Mesendoderm (in vitro differentiated cells): ENCODE results near the gene ALDH16A1.
A peak's percentile ranks its signal among the peaks of the same experiment; 100 is the strongest.

ENCODE experiments used
- DNase-seq: peaks from one replicate; pipeline ENCODE4 v3.0.0; 2013
- H2AK5ac ChIP-seq: 2 replicates; pipeline ENCODE4 v1.6.1; 2013; ENCODE audit warnings: low read length, inconsistent platforms
- H2BK120ac ChIP-seq: 2 replicates; pipeline ENCODE4 v1.6.1; 2013; ENCODE audit warnings: low read depth, mild to moderate bottlenecking, low read length, moderate library complexity, mixed read lengths
- H2BK15ac ChIP-seq: replicated peaks from 2 replicates; pipeline ENCODE4 v1.6.1; 2013; ENCODE audit warnings: low read depth, mild to moderate bottlenecking, moderate library complexity
- H2BK5ac ChIP-seq: 2 replicates; pipeline ENCODE4 v1.6.1; 2013; ENCODE audit warnings: low read length, inconsistent platforms
- H3K18ac ChIP-seq: 2 replicates; pipeline ENCODE4 v1.6.1; 2013; ENCODE audit warnings: mild to moderate bottlenecking, low read length, mixed read lengths
- H3K23ac ChIP-seq: one replicate; pipeline ENCODE4 v1.6.1; 2013; ENCODE audit warnings: low read length
- H3K27ac ChIP-seq: 2 replicates; pipeline ENCODE4 v1.5.1; 2013; ENCODE audit warnings: low read depth, mild to moderate bottlenecking, inconsistent platforms, low read length, moderate library complexity
- H3K27me3 ChIP-seq: 2 replicates; pipeline ENCODE4 v1.6.1; 2013; ENCODE audit warnings: low read length, control low read depth, mild to moderate bottlenecking, inconsistent platforms; ENCODE audit not compliant: insufficient read depth, poor library complexity
- H3K36me3 ChIP-seq: 2 replicates; pipeline ENCODE4 v1.6.1; 2013; ENCODE audit warnings: low read length, inconsistent platforms; ENCODE audit not compliant: control insufficient read depth, insufficient read depth
- H3K4ac ChIP-seq: one replicate; pipeline ENCODE4 v1.6.1; 2013; ENCODE audit warnings: low read depth, mild to moderate bottlenecking, low read length, moderate library complexity
- H3K4me1 ChIP-seq: 2 replicates; pipeline ENCODE4 v1.6.1; 2013; ENCODE audit warnings: low read depth, low read length, inconsistent platforms; ENCODE audit not compliant: control insufficient read depth
- H3K4me2 ChIP-seq: 2 replicates; pipeline ENCODE4 v1.6.1; 2013; ENCODE audit warnings: low read length
- H3K4me3 ChIP-seq: 2 replicates; pipeline ENCODE4 v1.5.1; 2013; ENCODE audit warnings: mild to moderate bottlenecking, low read length
- H3K56ac ChIP-seq: one replicate; pipeline ENCODE4 v1.6.1; 2013; ENCODE audit warnings: low read length
- H3K79me1 ChIP-seq: 2 replicates; pipeline ENCODE4 v1.6.1; 2013; ENCODE audit warnings: low read length, inconsistent platforms
- H3K79me2 ChIP-seq: 2 replicates; pipeline ENCODE4 v1.6.1; 2013; ENCODE audit warnings: mild to moderate bottlenecking, low read length; ENCODE audit not compliant: control insufficient read depth, insufficient read depth
- H3K9ac ChIP-seq: 2 replicates; pipeline ENCODE4 v1.6.1; 2013; ENCODE audit warnings: low read length, inconsistent platforms
- H4K5ac ChIP-seq: one replicate; pipeline ENCODE4 v1.6.1; 2013; ENCODE audit warnings: low read length
- H4K8ac ChIP-seq: one replicate; pipeline ENCODE4 v1.6.1; 2013; ENCODE audit warnings: low read depth, mild to moderate bottlenecking, control low read depth, low read length, moderate library complexity
- WGBS: extraction: QIAGEN DNeasy Blood & Tissue Kit; methylation state at CpG from one replicate; pipeline ENCODE4 v1.1.7; 2013; ENCODE audit warnings: low lambda C conversion rate, missing lambda C conversion rate; ENCODE audit not compliant: insufficient coverage; ENCODE audit errors: extremely low coverage; 5-methylcytosine and 5-hydroxymethylcytosine counted together

ALDH16A1 gene

DNA sequence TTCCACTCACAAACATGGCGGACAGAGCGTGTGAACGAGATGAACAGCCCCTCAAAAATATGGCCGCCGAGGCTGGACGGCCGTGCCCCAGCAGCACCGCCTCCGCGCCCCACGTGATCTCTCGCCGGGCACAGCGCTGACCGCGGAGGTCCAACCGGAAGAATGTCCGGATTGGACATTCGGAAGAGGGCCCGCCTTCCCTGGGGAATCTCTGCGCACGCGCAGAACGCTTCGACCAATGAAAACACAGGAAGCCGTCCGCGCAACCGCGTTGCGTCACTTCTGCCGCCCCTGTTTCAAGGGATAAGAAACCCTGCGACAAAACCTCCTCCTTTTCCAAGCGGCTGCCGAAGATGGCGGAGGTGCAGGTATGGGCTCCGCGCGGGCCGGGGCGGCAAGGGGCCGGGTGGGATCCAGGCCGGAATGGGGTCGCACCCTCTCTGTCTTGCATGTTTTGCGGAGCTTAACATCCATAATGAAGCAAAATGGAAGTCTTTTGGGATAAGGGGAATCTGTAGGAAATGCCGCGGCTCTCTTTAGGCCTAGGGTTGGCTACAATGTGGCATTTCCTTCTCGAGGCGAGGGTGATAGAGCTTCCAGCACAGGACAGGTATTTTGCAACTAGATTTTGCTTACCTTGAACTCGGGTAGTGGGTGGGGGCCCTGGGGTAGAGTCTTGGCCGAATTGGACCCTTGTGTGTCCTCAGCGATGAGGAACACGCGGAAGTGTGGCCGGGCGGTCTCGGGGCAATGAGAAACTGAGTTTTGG is 34.4 kb downstream of the ALDH16A1 start, which contains the start of gene RPL13A:
Gene RPL13A (plus strand): TSS at position 332 of the 769 bp plus-strand sequence. CDS start 22 bp downstream, at position 354.
- Histone ChIP-seq H3K4ac (peak within 1 kb of the TSS; percentile 91), H3K23ac (peak within 1 kb of the TSS; percentile 90), H2BK15ac (no peak within 1 kb of the TSS), H3K4me1 (peaks cover 2% of the 10 kb centered on the region), H3K27ac (peak within 1 kb of the TSS; percentile 85), H4K5ac (peak within 1 kb of the TSS; percentile 44), H2AK5ac (peak within 1 kb of the TSS; percentile 98), H2BK120ac (peak within 1 kb of the TSS; percentile 73), H3K27me3 (no peaks in the 10 kb centered on the region), H2BK5ac (peak within 1 kb of the TSS; percentile 44), H3K79me2 (peaks cover 34% of the 10 kb centered on the region), H3K4me3 (peak within 1 kb of the TSS; percentile 85), H3K18ac (peak within 1 kb of the TSS; percentile 91), H3K9ac (peak within 1 kb of the TSS; percentile 100), H3K56ac (peak within 1 kb of the TSS; percentile 99), H4K8ac (peak within 1 kb of the TSS; percentile 60), H3K36me3 (peaks cover 27% of the 10 kb centered on the region), H3K79me1 (peaks cover 13% of the 10 kb centered on the region), H3K4me2 (peak within 1 kb of the TSS; percentile 69)
- WGBS = no CpG with 5 or more reads among the region's 57 CpGs
- DNase-seq = peak; percentile 100

DNA sequence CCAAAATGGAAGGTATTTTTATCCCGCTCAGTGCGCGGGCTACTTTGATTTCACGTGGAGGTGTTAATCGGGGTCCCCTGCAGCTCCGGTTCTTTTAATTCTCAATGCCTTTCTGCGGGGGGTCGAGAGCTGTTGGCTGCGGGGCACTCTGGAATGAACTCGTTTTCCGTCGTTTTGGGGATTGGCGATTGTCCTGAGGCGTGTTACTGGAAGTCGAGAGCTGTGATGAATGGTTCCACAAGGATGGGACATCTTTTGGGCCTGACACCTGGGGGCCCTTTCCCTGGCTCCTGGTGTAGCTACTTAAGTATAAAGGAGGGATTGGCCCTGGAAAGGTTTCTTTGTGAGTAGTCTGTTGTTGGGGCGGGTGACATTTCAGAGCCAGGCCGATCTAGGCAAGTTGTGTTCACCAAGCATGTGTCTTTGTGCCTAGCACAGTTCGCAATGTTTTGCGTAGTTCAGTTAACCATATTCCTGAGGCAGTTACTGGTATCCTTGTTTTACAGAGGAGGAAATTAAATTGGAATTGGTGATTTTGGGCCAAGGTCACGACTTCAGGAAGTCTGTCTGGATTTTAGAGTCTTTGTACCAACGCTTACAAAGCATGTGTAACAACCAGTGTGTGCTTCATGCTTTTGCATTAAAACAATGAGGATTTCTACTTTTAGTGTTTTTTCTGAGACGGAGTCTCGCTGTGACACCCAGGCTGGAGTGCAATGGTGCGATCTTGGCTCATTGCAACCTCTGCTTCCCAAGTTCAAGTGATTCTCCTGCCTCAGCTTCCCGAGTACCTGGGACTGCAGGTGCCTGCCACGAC is 35.2 kb downstream of the ALDH16A1 start:
- H3K36me3 ChIP-seq = peaks cover 27% of the 10 kb centered on the region
- DNase-seq = peak; percentile 69

DNA sequence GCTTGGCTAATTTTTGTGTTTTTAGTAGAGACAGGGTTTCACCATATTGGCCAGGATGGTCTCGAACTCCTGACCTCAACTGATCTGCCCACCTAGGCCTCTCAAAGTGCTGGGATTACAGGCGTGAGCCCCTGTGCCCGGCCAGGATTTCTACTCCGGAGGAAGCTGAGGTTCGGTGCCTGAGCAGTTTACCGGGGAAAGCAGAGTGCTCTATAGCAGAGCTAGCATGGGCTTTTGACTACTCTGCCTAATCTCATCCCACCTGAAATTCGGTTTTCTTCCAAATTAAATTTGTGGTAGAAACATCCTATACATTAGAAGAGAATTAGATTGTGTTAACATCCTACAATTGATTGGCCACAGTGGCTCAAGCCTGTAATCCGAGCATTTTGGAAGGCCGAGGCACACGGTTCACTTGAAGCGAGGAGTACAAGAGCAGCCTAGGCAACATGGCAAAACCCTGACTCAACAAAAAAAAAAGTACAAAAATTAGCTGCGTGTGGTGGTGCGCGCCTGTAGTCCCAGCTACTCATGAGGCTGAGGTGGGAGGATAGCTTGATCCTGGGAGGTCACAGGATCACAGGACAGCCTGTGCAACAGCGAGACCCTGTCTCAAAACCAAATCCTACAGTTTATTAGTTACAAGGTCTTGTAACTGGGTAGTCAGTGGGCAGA is 36.0 kb downstream of the ALDH16A1 start:
- peaks cover 13% of the 10 kb centered on the region for H3K79me1 ChIP-seq

More for the DNA sequence above, 35.2 kb downstream of the ALDH16A1 start:
- peaks cover 13% of the 10 kb centered on the region for H3K79me1 ChIP-seq
- peak overlapping the region; percentile 91 for H3K18ac ChIP-seq
- peak overlapping the region; percentile 99 for H3K56ac ChIP-seq
- peak overlapping the region; percentile 85 for H3K27ac ChIP-seq
- H2BK5ac ChIP-seq = peak overlapping the region; percentile 44
- peaks cover 2% of the 10 kb centered on the region for H3K4me1 ChIP-seq
- H4K5ac ChIP-seq = peak overlapping the region; percentile 44
- H2AK5ac ChIP-seq = peak overlapping the region; percentile 98
- peak overlapping the region; percentile 60 for H4K8ac ChIP-seq
- H2BK120ac ChIP-seq = peak overlapping the region; percentile 73
- H3K79me2 ChIP-seq = peaks cover 34% of the 10 kb centered on the region
- no peaks in the 10 kb centered on the region for H3K27me3 ChIP-seq
- peak overlapping the region; percentile 95 for H3K4me2 ChIP-seq
- no peak overlapping the region for H2BK15ac ChIP-seq
- H3K4ac ChIP-seq = peak overlapping the region; percentile 91
- H3K9ac ChIP-seq = peak overlapping the region; percentile 100
- peak overlapping the region; percentile 90 for H3K23ac ChIP-seq
- WGBS = no CpG with 5 or more reads among the region's 26 CpGs
- peak overlapping the region; percentile 85 for H3K4me3 ChIP-seq

DNA sequence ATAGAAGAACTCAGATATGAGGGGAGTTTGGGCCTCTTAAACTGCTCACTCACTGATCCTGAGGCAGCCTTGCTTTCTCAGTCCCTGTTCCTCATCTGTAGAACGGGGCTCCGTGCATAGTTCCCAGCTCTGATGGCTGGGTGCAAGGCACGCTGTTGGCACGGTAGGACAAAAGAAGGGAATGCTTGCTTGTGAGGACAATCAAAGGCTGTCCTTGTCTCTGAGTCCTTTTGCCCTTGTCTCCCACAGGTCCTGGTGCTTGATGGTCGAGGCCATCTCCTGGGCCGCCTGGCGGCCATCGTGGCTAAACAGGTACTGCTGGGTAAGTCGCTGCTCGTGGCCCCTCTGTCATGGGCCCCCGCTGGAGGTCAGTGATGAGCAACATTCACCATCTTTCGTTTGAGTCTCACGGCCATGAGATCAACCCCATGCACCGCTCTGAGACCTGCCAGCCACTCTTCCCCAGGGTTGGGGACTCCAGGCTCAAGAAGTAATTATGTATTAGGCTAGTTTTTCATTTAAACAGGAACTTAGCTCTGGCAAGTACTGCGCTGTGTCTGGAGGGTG is 36.7 kb downstream of the ALDH16A1 start:
- Histone ChIP-seq H3K9ac (peak overlapping the region; percentile 100), H4K5ac (no peak overlapping the region), H2BK120ac (no peak overlapping the region), H3K36me3 (peaks cover 27% of the 10 kb centered on the region), H3K27me3 (no peaks in the 10 kb centered on the region), H3K4ac (peak overlapping the region; percentile 66), H3K18ac (no peak overlapping the region), H2BK5ac (peak overlapping the region; percentile 59), H3K4me3 (peak overlapping the region; percentile 85), H2AK5ac (no peak overlapping the region), H3K27ac (peak overlapping the region; percentile 60), H3K79me1 (peaks cover 13% of the 10 kb centered on the region), H3K79me2 (peaks cover 34% of the 10 kb centered on the region), H2BK15ac (no peak overlapping the region), H3K4me1 (peaks cover 2% of the 10 kb centered on the region), H3K56ac (peak overlapping the region; percentile 99), H3K23ac (peak overlapping the region; percentile 90), H4K8ac (no peak overlapping the region), H3K4me2 (peak overlapping the region; percentile 95)
- DNase-seq = no peak
- no CpG with 5 or more reads among the region's 15 CpGs for WGBS

More for the DNA sequence above, 36.0 kb downstream of the ALDH16A1 start:
- H3K4me3 ChIP-seq = peak overlapping the region; percentile 85
- no peak overlapping the region for H2BK15ac ChIP-seq
- H3K56ac ChIP-seq = peak overlapping the region; percentile 99
- no peak for DNase-seq
- peak overlapping the region; percentile 100 for H3K9ac ChIP-seq
- no peak overlapping the region for H3K23ac ChIP-seq
- H3K27ac ChIP-seq = peak overlapping the region; percentile 60
- no peak overlapping the region for H3K18ac ChIP-seq
- H4K8ac ChIP-seq = no peak overlapping the region
- H3K79me2 ChIP-seq = peaks cover 34% of the 10 kb centered on the region
- H2AK5ac ChIP-seq = no peak overlapping the region
- WGBS = no CpG with 5 or more reads among the region's 15 CpGs
- no peak overlapping the region for H2BK5ac ChIP-seq
- H2BK120ac ChIP-seq = no peak overlapping the region
- H3K36me3 ChIP-seq = peaks cover 27% of the 10 kb centered on the region
- H3K4ac ChIP-seq = peak overlapping the region; percentile 37
- peak overlapping the region; percentile 95 for H3K4me2 ChIP-seq
- peaks cover 2% of the 10 kb centered on the region for H3K4me1 ChIP-seq
- no peak overlapping the region for H4K5ac ChIP-seq
- no peaks in the 10 kb centered on the region for H3K27me3 ChIP-seq

DNA sequence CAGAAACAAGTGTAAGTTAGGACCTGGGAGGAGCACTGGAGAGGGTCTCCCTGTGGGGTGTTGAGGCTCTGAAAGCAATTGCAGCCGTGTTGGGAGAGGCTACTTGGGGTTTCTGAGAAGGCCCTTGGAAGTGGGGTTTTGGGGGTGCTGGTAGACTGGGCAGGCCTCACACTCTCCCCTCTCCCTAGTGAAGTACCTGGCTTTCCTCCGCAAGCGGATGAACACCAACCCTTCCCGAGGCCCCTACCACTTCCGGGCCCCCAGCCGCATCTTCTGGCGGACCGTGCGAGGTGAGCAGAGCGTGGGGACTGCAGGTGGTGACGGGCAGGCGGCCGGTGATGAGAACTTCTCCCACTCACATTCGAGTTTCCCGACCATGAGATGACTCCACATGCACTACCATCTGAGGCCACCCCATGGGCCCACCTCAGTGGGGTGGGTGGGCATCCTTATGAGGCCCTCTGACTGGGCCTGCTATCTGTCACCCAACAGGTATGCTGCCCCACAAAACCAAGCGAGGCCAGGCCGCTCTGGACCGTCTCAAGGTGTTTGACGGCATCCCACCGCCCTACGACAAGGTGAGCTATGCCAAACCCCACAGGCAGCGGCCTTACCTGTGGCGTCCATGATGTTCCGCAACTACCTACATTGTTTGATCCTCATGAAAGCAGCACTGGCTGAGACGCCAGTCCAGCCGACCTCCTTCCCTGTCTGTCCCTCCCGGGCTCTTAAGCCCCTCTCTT is 37.4 kb downstream of the ALDH16A1 start:
- H3K27ac ChIP-seq = peak overlapping the region; percentile 60
- H3K9ac ChIP-seq = peak overlapping the region; percentile 100
- no peak overlapping the region for H2BK5ac ChIP-seq
- no peak overlapping the region for H2BK120ac ChIP-seq
- H3K4me3 ChIP-seq = no peak overlapping the region
- peak overlapping the region; percentile 95 for H3K4me2 ChIP-seq
- H3K79me1 ChIP-seq = peaks cover 13% of the 10 kb centered on the region
- peaks cover 2% of the 10 kb centered on the region for H3K4me1 ChIP-seq
- H3K27me3 ChIP-seq = no peaks in the 10 kb centered on the region
- peak overlapping the region; percentile 99 for H3K56ac ChIP-seq
- no peak overlapping the region for H4K8ac ChIP-seq
- peaks cover 34% of the 10 kb centered on the region for H3K79me2 ChIP-seq
- no peak overlapping the region for H2AK5ac ChIP-seq
- H3K18ac ChIP-seq = no peak overlapping the region
- no peak for DNase-seq
- H3K36me3 ChIP-seq = peaks cover 27% of the 10 kb centered on the region
- no peak overlapping the region for H3K4ac ChIP-seq
- H3K23ac ChIP-seq = no peak overlapping the region
- no CpG with 5 or more reads among the region's 27 CpGs for WGBS
- no peak overlapping the region for H4K5ac ChIP-seq
- H2BK15ac ChIP-seq = no peak overlapping the region
